Cortex of kidney (tissue), 1 donor: Measurements from ENCODE around the gene SHC2.
"Not testable (repeated sequence)": the region's sequence is repeated elsewhere in the genome, so short reads cannot be mapped to it uniquely, and the experiment has no call there.

Source experiments
- DNase-seq: peaks from one replicate; lab custom pipeline; 2025; lab: John Stamatoyannopoulos, UW

The SHC2 gene

DNA sequence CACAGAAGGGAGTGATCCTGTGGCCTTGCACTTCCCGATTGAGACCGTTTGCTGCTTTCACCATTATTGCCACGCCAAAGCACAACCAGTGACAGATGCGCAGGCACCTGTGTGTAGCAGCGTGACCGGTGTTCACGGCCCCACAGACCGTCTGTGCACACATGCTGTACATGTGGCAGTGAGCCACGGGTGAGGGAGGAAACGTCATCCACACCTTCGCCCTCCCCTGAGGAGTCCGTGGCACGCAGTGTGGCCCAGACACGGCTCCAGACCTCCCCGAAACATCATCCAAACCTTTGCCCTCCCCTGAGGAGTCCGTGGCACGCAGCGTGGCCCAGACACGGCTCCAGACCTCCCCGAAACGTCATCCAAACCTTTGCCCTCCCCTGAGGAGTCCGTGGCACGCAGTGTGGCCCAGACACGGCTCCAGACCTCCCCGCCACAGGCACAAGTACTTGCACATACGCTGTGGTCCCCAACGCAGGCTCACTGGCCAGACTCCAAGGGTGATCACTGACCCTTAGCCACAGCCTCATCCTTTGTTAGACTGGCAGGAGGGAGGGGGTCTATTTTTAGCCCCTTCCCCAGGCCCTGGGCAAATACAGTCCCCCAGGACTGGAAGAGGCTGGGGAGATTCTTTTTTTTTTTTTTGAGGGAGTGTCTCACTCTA lies 7.9 kb upstream of the SHC2 start:
- DNase-seq, result no peak

DNA sequence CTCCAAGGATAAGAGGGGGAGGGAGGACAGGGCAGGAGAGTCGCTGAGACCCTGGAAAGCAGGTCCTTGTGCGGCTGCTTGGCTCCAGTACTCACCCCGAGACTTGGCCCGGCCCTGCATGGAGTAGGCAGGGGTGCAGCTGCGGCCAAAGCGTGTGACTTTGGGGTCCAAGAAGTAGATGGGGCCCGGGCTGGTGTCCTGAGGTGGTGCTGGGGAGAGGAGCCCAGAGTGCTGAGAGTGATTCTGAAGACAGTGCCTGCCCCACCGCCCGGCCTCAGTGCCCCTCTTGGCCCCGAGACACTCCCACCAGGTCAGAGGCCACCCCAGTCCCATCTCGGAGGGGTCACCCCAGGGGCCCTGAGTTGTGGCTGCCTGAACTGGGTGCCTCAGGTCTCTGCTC lies 6.7 kb upstream of the SHC2 start:
- no peak for DNase-seq

DNA sequence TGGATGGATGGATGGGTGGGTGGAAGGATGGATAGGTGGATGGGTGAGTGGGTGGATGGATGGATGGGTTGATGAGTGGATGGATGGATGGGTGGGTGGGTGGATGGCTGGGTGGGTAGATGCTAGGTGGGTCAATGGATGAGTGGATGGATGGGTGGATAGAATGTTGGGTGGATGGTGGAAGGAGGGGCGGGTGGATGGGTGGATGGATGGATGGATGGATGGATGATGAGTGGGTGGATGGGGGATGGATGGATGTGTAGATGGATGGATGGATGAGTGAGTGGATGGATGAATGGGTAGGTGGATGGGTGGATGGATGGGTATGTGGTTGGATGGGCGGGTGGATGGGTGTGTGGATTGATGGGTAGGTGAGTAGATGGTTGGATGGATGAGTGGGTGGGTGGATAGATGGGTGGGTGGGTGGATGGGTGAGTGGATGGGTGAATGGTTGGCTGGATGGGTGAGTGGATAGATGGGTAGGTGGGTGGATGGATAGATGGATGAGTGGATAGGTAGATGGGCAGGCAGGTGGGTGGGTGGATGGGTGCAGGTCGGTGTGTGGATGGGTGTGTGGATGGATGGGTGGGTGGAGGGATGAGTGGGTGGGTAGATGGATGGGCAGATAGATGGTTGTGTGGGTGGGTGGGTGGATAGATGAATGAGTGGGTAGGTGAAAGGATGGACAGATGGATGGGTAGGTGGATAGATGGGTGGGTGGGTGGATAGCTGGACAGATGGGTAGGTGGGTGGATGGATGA lies 4.4 kb upstream of the SHC2 start:
- no peak for DNase-seq

DNA sequence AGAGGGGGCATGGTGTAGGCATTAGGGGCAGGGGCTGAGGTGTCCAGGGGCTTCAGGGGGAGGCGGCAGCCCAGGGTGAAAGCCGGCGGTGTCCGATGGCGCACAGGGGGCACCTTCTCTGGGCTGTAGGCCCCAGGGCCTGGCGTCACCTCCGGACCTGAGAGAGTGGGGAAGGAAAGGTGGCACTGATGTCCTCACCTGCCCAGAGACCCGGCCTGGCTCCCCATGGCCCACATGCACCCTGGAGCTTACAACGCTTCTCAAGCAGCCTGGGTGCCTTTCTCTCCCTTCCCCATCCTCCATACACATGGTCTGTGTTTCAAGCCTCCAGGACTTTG lies 3.3 kb upstream of the SHC2 start:
- DNase-seq, result no peak

DNA sequence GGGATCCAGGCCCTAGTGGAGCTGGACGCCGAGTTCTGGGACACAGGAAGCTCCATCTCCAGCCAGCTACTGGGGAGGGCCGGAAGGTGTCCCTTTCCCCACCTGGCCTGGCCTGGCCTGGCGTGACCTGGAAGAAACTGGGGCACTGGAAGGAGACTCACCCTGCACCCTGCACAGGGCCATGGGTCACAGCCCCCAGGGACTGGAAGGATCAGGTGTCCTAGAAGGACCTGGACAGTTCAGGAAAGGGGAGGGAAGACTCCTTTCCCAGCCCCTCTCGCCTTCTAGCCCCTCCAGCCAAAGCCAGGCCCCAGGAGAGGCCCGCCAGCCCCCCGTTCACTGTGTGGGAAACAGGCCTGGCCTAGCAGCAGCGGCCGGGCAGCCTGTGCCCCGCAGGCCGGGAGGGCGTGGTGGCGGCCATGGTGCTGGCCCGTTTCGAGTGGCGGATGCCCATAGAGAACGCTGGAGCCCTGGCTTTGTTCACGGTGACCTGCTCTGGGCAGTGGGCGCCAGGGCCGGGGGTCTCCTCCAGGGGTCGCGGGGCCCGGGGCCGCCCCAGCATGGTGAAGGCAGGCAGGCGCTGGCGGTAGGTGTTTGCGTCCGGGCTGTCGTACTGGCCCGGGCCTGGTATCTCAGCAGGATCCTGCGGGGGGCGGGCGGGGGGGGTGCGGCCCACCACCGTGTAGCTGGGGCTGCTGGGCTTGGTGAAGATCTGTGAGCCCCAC lies 2.8 kb upstream of the SHC2 start:
- DNase-seq, result no peak

DNA sequence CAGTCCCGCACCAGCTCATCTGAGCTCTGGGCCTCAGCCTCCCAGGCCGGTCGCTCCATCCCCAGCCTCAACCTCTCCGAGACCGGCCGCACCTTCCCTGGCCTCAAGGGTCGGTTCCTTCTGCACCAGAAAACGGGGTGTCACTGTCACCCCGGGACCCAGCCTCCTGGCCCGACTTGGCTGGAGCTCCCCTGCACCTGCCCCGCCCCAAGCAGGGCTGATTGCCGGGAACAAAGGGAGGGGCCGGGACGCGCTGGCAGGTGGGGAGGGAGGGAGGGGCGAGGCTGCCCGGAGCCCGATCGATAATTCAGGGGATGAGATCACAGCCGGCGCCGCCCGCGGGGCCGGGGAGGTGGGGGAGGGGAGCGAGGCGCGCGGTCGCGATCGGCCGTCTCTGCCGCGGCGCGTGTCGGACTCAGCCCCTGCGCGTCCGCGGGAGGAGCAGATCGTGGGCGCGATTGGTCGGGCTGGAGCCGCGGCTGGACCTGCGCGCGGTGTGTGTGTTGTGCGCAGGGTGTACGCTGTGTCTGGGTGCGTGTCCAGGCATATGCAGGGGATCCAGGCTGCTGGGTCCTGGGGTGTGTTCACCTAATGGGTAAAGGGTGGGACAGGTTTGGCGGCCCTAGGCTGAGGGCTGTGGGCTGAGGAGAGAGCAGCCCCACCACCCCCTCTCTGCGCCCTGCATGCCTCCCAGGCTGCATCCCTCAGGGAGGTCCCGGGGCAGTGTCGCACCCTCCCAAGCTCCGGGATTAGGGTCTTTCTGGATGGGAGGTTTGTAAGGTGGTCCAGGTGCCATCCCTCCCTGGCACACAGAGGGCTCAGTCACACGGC lies 1.1 kb upstream of the SHC2 start:
- DNase-seq, result no peak

DNA sequence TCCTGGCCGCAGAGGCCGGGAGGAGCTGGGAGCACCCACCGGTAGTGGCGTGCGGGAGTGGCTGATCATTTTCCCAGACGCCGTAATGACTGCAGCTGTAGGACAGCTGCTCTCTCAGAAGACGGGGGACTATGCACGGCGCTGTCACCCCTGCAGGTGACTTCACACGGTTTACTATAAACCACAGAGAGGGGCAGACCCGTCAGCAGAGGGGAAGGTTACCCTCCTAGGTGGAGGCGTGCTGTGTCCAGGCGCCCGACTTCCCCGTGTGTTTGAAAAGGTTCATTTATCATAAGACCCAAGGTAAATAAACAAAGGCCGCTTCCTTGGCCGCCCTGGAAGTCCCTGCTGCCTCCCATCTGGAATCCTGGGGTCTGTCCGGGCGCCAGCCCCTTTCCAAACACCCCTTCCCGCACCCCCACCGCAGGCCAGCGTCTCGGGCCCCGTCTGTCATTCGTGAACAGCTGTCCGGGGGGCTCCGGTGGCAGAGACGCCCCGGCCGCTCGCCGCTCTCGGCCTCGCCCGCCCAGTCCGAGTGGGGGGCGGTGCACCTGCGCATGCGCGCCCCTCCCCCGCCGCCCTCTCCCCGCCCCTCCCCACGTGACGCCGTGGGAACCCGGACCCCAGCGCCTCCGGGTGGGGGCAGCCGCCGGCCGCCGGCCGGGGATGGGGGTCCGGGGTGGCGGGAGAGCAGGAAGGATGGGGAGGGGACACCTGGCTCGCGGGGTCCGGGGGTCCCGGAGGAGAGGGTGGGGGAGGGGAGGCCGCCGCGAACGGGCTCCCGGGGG lies 915 bp downstream of the SHC2 start:
- no peak for DNase-seq

DNA sequence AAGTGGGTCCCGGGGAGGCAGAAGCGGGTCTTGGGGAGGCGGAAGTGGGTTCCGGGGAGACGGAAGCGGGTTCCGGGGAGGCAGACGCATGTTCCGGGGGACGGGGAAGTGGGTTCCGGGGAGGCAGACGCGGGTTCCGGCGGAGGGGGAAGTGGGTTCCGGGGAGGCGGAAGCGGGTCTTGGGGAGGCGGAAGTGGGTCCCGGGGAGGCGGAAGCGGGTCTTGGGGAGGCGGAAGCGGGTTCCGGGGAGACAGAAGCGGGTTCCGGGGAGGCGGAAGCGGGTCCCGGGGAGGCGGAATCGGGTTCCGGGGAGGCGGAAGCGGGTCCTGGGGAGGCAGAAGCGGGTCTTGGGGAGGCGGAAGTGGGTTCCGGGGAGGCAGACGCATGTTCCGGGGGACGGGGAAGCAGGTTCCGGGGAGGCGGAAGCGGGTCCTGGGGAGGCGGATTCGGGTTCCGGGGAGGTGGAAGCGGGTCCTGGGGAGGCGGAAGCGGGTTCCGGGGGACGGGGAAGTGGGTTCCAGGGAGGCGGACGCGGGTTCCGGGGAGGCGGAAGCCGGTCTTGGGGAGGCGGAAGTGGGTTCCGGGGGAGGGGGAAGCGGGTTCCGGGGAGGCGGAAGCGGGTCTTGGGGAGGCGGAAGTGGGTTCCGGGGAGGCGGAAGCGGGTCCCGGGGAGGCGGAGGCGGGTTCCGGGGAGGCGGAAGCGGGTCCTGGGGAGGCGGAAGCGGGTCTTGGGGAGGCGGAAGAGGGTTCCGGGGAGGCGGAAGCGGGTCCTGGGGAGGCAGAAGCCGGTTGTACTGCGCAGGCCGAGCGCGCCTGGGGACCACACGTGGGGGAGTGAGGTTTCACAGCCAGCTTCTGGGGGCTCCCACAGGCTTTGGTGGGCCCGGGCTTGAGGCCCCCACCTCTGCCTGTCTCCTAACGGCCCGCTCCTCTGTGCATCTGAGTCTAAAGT lies 2.5 kb downstream of the SHC2 start:
- DNase-seq, result no peak

DNA sequence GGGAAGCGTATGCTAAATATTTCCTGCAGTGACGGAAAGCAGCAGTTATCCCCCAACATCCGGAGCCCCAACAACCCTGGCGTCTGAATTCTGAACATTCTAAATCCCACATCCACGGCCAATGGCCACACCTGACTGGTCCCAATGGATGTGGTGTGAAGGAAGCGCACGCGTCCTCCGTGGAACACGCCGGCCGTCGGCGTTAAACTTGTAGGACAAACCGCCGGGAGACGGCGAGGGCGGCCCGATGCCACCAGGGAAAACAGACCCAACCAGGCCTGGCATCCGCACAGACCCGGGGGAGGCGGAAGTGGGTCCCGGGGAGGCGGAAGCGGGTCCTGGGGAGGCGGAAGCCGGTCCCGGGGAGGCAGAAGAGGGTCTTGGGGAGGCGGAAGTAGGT lies 3.2 kb downstream of the SHC2 start:
- DNase-seq, result no peak

DNA sequence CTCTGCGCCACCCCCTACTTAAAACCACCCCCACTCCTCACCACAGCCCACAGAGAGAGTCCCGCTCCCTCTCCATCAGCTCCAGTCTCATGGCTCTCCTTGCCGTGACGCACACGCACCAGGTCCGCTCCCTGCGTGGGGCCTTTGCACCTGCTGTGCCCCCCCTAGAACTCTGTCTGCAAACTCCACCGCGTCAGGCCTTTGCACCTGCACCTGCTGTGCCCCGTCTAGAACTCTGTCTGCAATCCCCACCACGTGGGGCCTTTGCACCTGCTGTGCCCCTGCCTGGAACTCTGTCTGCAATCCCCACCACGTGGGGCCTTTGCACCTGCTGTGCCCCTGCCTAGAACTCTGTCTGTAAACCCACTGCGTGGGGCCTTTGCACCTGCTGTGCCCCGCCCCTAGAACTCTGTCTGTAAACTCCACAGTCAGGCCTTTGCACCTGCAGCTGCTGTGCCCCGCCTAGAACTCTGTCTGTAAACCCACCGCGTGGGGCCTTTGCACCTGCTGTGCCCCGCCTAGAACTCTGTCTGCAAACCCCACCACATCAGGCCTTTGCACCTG lies 4.2 kb downstream of the SHC2 start:
- DNase-seq, result no peak

DNA sequence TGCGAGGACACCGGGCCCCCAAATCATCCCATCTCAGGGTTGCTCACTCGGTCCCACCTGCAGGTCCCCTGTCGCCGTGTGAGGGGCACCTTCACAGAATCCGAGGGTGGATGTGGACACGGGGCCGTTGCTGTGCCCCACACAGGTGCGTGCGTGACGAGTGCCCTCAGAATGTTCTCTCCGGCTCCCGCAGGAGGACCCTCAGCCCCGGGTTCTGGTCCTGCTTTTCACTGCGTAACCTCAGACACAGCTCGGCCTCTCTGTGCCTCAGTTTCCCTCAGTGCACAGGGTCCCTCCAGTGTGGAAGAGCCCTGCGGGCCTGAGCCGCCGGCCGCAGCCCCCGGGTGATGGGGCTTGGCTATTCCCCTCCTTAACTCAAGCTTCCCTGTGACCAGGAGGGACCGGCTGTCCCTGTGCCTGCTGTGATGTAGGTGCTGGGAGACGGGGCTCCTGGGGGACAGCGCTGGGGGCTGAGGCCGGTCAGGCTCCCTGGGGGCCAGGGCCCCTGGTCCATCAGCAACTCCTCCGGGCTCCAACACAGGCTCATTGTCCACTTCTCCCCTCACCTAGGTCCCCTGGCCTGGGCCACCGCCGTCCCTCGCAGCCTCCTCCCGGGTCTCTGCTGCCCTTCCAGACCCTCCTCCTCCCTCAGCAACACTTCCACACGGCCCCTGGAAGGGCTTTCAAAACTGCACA lies 4.8 kb downstream of the SHC2 start:
- DNase-seq, result no peak

DNA sequence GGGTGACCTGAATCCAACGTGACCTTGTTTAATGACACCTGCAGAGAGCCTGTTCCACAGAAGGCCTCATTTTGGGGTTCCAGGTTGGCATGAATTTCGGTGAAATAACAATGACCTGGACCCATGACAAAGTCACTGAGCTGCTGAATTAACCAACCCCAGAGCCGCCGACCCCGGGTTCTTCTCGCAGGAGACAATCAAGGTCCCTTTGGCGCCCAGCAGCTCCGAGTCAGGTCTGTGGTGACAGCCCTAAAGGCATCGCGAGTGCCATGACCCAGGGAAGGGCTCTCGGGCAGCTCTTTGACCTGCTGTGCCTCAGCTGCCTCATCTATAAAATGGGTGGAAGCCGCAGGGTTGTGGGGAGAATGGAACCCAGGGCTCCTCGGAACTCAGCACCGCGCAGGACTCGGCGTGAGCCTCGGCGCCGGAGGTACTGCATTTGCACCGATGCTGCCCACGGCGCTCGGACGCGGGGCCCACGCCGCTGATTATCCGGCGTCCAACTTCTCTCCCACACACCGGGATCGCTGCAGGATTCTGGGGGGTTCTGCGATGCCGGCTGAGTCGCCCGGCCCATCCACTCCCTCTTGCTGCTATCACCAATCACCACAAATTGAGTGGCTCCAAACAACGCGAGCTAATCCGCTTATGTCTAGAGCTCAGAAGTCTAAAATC lies 5.7 kb downstream of the SHC2 start:
- no peak for DNase-seq

DNA sequence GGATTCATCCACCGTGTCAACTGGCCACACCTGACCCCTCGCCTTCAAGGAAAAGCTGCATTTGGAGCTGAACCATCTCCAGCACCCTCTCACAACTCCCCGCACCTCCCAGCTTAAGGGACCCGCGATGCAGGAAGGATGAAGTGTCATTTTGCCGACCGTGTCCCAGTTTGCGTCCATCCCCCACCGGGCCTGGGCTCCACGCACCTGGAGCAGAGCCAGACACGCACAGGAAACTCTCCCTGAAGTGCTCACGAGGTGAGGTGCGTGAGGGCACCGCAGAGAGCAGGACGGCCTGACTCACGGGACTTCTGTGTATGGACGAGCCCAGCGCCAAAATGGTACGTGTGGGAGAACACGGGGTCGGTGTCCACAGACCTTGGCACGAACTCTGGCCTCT lies 7.2 kb downstream of the SHC2 start:
- DNase-seq, result no peak

DNA sequence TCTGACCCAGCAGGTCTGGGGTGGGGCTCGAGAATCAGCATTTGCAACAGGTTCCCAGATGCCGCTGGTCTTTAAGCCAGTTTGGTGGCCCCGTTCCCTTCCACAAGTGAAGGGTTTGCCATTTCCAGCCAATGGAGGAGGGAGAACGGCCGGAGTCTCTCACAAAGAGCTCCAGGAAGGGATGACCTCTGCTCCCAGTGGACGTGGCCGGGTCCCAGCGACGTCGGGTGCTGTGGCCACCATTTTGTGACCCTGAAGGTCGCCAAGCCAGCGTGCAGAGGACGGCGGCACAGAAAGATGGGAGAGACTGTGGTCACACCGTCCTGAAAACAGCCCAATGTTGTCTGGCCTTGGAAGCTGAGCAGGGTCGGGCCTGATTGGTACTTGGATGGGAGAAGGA lies 8.0 kb downstream of the SHC2 start:
- no peak for DNase-seq

DNA sequence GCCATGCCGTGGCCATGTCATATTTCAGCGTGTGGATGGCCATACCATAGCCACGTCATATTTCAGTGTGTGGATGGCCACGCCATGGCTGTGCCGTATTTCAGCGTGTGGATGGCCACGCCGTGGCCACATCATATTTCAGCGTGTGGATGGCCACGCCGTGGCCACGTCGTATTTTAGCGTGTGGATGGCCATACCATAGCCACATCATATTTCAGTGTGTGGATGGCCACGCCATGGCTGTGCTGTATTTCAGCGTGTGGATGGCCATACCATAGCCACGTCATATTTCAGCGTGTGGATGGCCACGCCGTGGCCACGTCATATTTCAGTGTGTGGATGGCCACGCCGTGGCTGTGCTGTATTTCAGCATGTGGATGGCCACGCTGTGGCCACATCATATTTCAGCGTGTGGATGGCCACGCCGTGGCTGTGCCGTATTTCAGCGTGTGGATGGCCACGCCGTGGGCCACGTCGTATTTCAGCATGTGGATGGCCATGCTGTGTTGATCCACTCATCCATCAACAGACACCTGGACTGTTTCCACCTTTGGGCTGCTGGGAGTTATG lies 9.8 kb downstream of the SHC2 start:
- DNase-seq, result not testable (repeated sequence)

DNA sequence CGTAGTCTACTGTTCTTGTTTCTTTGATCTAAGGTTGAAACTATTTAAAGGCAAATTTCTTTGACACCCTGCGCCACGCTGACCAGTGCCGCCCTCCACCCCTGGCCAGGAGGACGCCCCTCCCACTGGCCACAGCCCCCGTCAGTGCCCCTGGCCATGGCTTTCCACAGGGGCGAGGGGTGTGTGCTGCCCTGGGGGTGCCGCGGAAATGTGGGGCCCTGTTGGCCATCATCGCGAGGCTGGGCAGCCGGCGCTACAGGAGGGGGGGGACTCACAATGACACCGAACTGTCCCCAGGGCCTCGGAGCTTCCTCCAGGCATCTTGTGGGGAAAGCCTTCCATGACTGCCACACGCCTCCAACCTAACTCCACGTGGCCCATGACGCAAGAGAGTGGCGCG lies 10.9 kb downstream of the SHC2 start:
- no peak for DNase-seq

DNA sequence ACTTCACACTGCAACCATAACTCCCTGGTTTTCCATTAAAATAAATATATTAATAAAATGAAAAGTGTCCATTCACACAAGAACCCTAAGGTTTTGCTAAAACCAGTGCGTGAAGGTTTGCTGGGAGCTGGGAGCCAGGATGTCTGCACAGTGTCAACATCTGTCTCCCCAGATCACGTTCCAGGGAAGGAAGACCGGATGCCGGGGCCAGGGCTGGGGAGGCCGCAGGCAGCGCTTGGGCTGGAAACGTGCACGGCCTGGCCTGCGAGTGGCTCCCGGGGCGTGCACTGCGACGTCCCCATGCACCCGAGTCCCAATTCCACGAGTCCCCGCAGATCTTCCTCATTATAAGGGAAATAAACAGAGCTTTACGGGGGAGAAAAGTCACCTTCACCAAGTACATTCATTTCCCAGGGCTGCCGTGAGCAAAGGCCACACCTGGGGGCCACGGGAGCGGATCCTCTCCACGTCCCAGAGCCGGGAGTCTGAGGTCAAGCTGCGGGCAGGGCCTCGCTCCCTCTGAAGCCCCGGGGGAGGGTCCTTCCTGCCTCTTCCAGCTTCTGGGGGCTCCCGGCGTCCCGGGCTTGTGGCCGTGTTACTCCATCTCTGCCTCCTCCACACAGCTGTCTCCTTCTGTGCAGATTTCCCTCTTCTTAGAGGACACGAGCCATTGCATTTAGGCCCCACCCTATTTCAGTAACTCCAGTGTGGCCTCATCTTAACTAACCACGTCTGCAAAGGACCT lies 12.8 kb downstream of the SHC2 start:
- no peak for DNase-seq

DNA sequence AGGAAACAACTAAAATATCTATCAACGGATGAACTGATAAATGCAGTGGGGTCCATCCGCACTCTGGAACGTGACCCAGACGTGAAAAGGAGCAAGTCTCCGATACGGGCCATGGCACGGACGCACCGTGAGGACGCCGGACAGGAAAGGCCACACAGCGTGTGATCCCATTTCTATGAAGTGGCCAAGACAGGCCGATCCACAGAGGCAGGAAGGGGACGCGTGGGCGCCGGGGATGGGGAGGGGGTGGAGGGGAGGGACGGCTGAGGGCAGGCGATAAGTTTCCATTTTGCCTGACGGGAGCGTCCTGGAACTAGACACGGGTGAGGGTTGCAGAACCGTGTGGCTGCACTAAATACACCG lies 13.8 kb downstream of the SHC2 start:
- no peak for DNase-seq
